ENCODE results near the gene FBXL22. TPM values are rescaled to one million over a fixed set of nuclear protein-coding genes. Genes with fewer than 3 reads are reported as not detected.

FBXL22 gene
- total RNA-seq = under 1 TPM in 1 of 2 donors, not detected in 1; under 0.01 TPM

GRCh38 chr15:63597038-63597790 is at the start of gene FBXL22:
Gene FBXL22, plus strand, starts transcription at chr15:63597387. Its CDS starts 6 bp downstream, at chr15:63597393.

Other genes starting within 250 kb of the FBXL22 start
- gene CA12, start 215.5 kb upstream of the FBXL22 start, total RNA-seq = 1 to 10 TPM; 2.4 to 2.7 TPM
- 10 to 100 TPM; 22.4 to 31.3 TPM for gene USP3, start 92.8 kb upstream of the FBXL22 start, total RNA-seq
- 10 to 100 TPM; 82.3 to 98.4 TPM for gene HERC1, start 236.6 kb downstream of the FBXL22 start, total RNA-seq

All from melanocyte of skin (primary cell).